GM21515 (cell line): Measurements from ENCODE around the gene STAM2.
"Not testable (repeated sequence)": the region's sequence is repeated elsewhere in the genome, so short reads cannot be mapped to it uniquely, and the experiment has no call there.

Experiments
- ATAC-seq: cut with Tn5 transposase; IDR thresholded peaks from one replicate; pipeline ENCODE4 v1.9.1; 2021; ENCODE audit not compliant: unreplicated experiment

The STAM2 gene

GRCh38 chr2:152175368-152176112 is at the start of gene STAM2:
Gene STAM2, minus strand, starts transcription at chr2:152175763. Its CDS starts 121 bp downstream, at chr2:152175642.
- peak; percentile 80 for ATAC-seq

- no peak for ATAC-seq
These were observed 48.4 kb upstream of the STAM2 start for GRCh38 chr2:152223977-152224376.

- ATAC-seq, result no peak
These were observed 47.5 kb upstream of the STAM2 start for GRCh38 chr2:152222975-152223637.

GRCh38 chr2:152221839-152222238 is 46.3 kb upstream of the STAM2 start:
- ATAC-seq, result no peak

- no peak for ATAC-seq
These were observed 43.7 kb upstream of the STAM2 start for GRCh38 chr2:152219077-152219828.

- ATAC-seq, result no peak
These were observed 25.9 kb upstream of the STAM2 start for GRCh38 chr2:152201466-152201830.

GRCh38 chr2:152200565-152201465 is 25.3 kb upstream of the STAM2 start:
- ATAC-seq, result no peak

GRCh38 chr2:152200101-152200500 is 24.5 kb upstream of the STAM2 start:
- ATAC-seq, result no peak

- ATAC-seq, result no peak
These were observed 22.9 kb upstream of the STAM2 start for GRCh38 chr2:152198499-152198898.

- ATAC-seq, result not testable (repeated sequence)
These were observed 22.1 kb upstream of the STAM2 start for GRCh38 chr2:152197508-152198284.

- peak; percentile 82 for ATAC-seq
These were observed 14.3 kb upstream of the STAM2 start for GRCh38 chr2:152189622-152190495.

- ATAC-seq, result not testable (repeated sequence)
These were observed 11.2 kb upstream of the STAM2 start for GRCh38 chr2:152186808-152187207.

- no peak for ATAC-seq
These were observed 10.7 kb upstream of the STAM2 start for GRCh38 chr2:152186262-152186661.

- ATAC-seq, result no peak
These were observed 8.0 kb upstream of the STAM2 start for GRCh38 chr2:152183401-152184073.

- not testable (repeated sequence) for ATAC-seq
These were observed 2.1 kb upstream of the STAM2 start for GRCh38 chr2:152177667-152178066.

- ATAC-seq, result peak; percentile 8
These were observed 651 bp upstream of the STAM2 start for GRCh38 chr2:152176113-152176714.

GRCh38 chr2:152175012-152175367 is 573 bp downstream of the STAM2 start:
- ATAC-seq, result peak; percentile 26

GRCh38 chr2:152174574-152174973 is 989 bp downstream of the STAM2 start:
- no peak for ATAC-seq
